Upper lobe of right lung (tissue), 1 donor: ENCODE results near the gene ADAMTSL1. TPM values are rescaled to one million over a fixed set of nuclear protein-coding genes. Genes with fewer than 3 reads are reported as not detected.

Source experiments
- ATAC-seq: fragments of 200-7000 bp; cut with Tn5 transposase; one replicate; pipeline ENCODE4 v1.9.1; 2020; ENCODE audit warnings: mild to moderate bottlenecking, moderate library complexity
- DNase-seq: peaks from one replicate; pipeline ENCODE4 v3.0.0-alpha.2; 2020
- H3K27ac ChIP-seq: fragments of 200-600 bp; one replicate; pipeline ENCODE4 v1.8.0; 2022
- H3K27me3 ChIP-seq: fragments of 200-600 bp; one replicate; pipeline ENCODE4 v1.8.0; 2022; ENCODE audit warnings: mild to moderate bottlenecking
- H3K36me3 ChIP-seq: fragments of 200-600 bp; one replicate; pipeline ENCODE4 v1.8.0; 2022
- H3K4me1 ChIP-seq: fragments of 200-600 bp; one replicate; pipeline ENCODE4 v1.8.0; 2022
- H3K4me3 ChIP-seq: fragments of 200-600 bp; one replicate; pipeline ENCODE4 v1.8.0; 2022; ENCODE audit warnings: mild to moderate bottlenecking
- H3K9me3 ChIP-seq: fragments of 200-600 bp; one replicate; pipeline ENCODE4 v1.8.0; 2022
- intact Hi-C: fragments of 100-400 bp; cut with DNase I; formaldehyde crosslinking; loops from one replicate; pipeline ENCODE4 v1.11.0; 2022
- total RNA-seq: library from RNA; stranded (reverse); fragmentation: NEBNext Ultra II Directional; extraction: Animal tissue kit (Norgen Biotek cat#: 25700); gene quantifications from one replicate; pipeline ENCODE4 v1.2.1, GENCODE V29; 2021
- TF ChIP-seq, protein P1 (sequence below): fragments of 200-600 bp; IDR thresholded peaks from one replicate; pipeline ENCODE4 v1.8.0; 2022; ENCODE audit warnings: antibody characterized with exemption
- donor health status: DM: no; HTN: yes; CAD: no; lungs with severe emphysema.

ADAMTSL1 gene
- total RNA-seq, 1 donor from 2014 or later = 7.3 TPM

DNA sequence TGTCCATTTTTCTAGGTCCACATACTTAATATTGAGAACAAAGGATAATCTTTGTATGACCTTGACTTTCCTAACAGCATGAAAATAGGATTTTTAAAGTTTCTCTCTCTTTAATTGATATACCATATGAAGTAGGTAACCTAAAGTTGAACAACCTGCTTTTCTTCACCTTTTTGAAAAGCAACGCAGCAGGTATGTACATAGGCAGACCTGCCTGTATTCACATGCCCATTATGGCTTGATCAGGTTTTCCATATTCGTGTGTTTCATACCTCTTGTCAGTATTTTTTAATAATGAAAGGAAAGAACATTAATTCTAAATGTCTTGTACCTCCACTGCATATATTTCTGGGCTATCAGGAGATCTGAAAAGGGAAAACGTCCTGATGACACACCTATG, 1.5 kb upstream of the ADAMTSL1 start:
- DNase-seq = no peak
- TF ChIP-seq, protein P1, sequence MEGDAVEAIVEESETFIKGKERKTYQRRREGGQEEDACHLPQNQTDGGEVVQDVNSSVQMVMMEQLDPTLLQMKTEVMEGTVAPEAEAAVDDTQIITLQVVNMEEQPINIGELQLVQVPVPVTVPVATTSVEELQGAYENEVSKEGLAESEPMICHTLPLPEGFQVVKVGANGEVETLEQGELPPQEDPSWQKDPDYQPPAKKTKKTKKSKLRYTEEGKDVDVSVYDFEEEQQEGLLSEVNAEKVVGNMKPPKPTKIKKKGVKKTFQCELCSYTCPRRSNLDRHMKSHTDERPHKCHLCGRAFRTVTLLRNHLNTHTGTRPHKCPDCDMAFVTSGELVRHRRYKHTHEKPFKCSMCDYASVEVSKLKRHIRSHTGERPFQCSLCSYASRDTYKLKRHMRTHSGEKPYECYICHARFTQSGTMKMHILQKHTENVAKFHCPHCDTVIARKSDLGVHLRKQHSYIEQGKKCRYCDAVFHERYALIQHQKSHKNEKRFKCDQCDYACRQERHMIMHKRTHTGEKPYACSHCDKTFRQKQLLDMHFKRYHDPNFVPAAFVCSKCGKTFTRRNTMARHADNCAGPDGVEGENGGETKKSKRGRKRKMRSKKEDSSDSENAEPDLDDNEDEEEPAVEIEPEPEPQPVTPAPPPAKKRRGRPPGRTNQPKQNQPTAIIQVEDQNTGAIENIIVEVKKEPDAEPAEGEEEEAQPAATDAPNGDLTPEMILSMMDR = no peak
- no peaks in the 10 kb centered on the region for H3K36me3 ChIP-seq
- H3K27ac ChIP-seq = no peak overlapping the region
- no peak for ATAC-seq
- no peaks in the 10 kb centered on the region for H3K4me1 ChIP-seq
- intact Hi-C loops = no loop called here
- H3K4me3 ChIP-seq = no peak overlapping the region
- no peaks in the 10 kb centered on the region for H3K9me3 ChIP-seq
- no peaks in the 10 kb centered on the region for H3K27me3 ChIP-seq

- no peaks in the 10 kb centered on the region for H3K4me1 ChIP-seq
- no peak for DNase-seq
- H3K27ac ChIP-seq = no peak overlapping the region
- no peaks in the 10 kb centered on the region for H3K27me3 ChIP-seq
- TF ChIP-seq, protein P1 = no peak
- intact Hi-C loops = no loop called here
- no peaks in the 10 kb centered on the region for H3K9me3 ChIP-seq
- H3K36me3 ChIP-seq = no peaks in the 10 kb centered on the region
- ATAC-seq = no peak
- H3K4me3 ChIP-seq = no peak overlapping the region
Measured at GRCh38 chr9:18472841-18473251, 1.1 kb upstream of the ADAMTSL1 start.

DNA sequence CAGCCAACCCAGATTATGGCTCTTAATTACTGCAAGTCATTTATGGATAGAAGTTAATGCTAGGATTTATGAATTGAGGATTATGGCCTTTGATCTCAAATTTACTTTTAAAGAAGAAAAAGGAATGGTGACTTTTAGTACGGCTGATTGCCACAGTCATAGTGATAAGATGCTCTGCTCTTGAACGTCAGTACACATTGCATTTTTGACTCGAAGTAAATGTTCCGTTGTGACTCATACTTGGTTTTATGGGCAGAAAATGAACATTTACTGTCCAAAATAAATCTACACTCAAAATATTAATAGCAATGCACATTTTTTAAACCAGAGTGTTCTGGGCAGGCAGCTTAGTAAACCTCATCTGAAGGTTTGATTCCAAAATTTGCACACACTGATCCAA, 830 bp downstream of the ADAMTSL1 start:
- Histone ChIP-seq H3K4me1 (no peaks in the 10 kb centered on the region), H3K36me3 (no peaks in the 10 kb centered on the region), H3K9me3 (no peaks in the 10 kb centered on the region), H3K4me3 (peak overlapping the region; percentile 27), H3K27me3 (no peaks in the 10 kb centered on the region), H3K27ac (no peak overlapping the region)
- TF ChIP-seq, protein P1 = no peak
- DNase-seq = no peak
- ATAC-seq = no peak
- intact Hi-C loops = no loop called here

GRCh38 chr9:18477121-18477660, 3.2 kb downstream of the ADAMTSL1 start:
- Histone ChIP-seq H3K4me1 (no peaks in the 10 kb centered on the region), H3K27ac (no peak overlapping the region), H3K4me3 (no peak overlapping the region), H3K9me3 (no peaks in the 10 kb centered on the region), H3K36me3 (no peaks in the 10 kb centered on the region), H3K27me3 (no peaks in the 10 kb centered on the region)
- ATAC-seq (no peak), DNase-seq (no peak)
- intact Hi-C loops = no loop called here
- TF ChIP-seq, protein P1 = no peak

DNA sequence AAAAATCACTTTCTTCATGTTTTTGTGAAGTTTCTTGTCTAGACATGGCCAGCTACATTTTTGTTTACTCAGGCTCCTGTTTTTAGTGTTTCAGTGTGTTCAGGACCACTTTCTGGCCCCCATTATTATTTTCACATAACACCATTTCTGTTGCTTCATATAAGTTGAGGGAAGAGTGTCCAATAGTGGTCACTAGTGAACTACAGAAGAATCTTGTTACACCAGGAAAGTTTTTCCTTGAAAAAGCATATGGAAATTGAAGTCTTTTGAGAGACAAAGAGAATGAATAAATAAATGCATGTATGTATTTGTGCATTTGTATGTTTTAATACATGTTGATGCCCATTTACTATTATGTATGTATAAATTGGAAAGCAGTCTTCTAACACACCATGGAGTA, 3.8 kb downstream of the ADAMTSL1 start:
- H3K4me1 ChIP-seq = no peaks in the 10 kb centered on the region
- TF ChIP-seq, protein P1 = no peak
- H3K9me3 ChIP-seq = no peaks in the 10 kb centered on the region
- no peaks in the 10 kb centered on the region for H3K27me3 ChIP-seq
- ATAC-seq (no peak), DNase-seq (no peak)
- no peaks in the 10 kb centered on the region for H3K36me3 ChIP-seq
- intact Hi-C loops = no loop called here
- H3K4me3 ChIP-seq = no peak overlapping the region
- H3K27ac ChIP-seq = no peak overlapping the region
